GM12878 (cell line): ENCODE results near the gene EPHA8. TPM values are rescaled to one million over a fixed set of nuclear protein-coding genes. Genes with fewer than 3 reads are reported as not detected.

ENCODE experiments used
- ATAC-seq: fragments of 200-7000 bp; cut with Tn5 transposase; 3 replicates; pipeline ENCODE4 v1.9.1; 2020; ENCODE audit warnings: mild to moderate bottlenecking, moderate library complexity
- BruUV-seq: library from RNA; stranded (reverse); fragments of 400-500 nt; replicated peaks from 2 replicates; lab custom pipeline; 2021; lab: Mats Ljungman, UMichigan
- CTCF ChIA-PET: fragments of 300-600 bp; sonication (Branson Sonifier 250); formaldehyde crosslinking; extraction: SDS; loops from one replicate; lab custom pipeline; 2021; ENCODE audit warnings: inconsistent platforms; lab: Yijun Ruan, JAX
- POLR2A ChIA-PET: fragments of 350-600 bp; formaldehyde crosslinking; extraction: SDS; loops from one replicate; lab custom pipeline; 2021; ENCODE audit warnings: inconsistent platforms; lab: Charles Lee
- RAD21 ChIA-PET: fragments of 300-600 bp; sonication (Branson Sonifier 250); formaldehyde crosslinking; loops from one replicate; lab custom pipeline; 2023; ENCODE audit warnings: antibody characterized with exemption; ENCODE audit not compliant: unreplicated experiment; lab: Charles Lee
- SMC1A ChIA-PET: fragments of 300-600 bp; sonication (Branson Sonifier 250); formaldehyde crosslinking; loops from one replicate; lab custom pipeline; 2023; ENCODE audit not compliant: unreplicated experiment, uncharacterized antibody; lab: Charles Lee
- DNase-seq: peaks from one replicate; pipeline ENCODE4 v3.0.0-alpha.2; 2011; ENCODE audit warnings: low read depth, low spot score
- FAIRE-seq: peaks from 3 replicates; lab custom pipeline; 2011; peaks lifted over from hg19 to GRCh38; lab: Jason Lieb, UNC
- H2AFZ ChIP-seq: 2 replicates; pipeline ENCODE4 v1.6.0; 2011; ENCODE audit warnings: low read depth, low read length, control low read depth; ENCODE audit not compliant: control insufficient read depth
- H3K27ac ChIP-seq: 2 replicates; pipeline ENCODE4 v1.5.1; 2011; ENCODE audit warnings: control low read depth; ENCODE audit not compliant: control insufficient read depth, insufficient read depth
- H3K27me3 ChIP-seq, 2 experiments: replicated peaks in 1 of 2; 2 replicates each; pipeline versions ENCODE4 v1.6.0 to v1.6.1; 2011; ENCODE audit warnings: low read length in 1 of 2; ENCODE audit not compliant: control insufficient read depth in 2 of 2, insufficient read depth in 2 of 2
- H3K36me3 ChIP-seq, 2 experiments: 2 replicates each; pipeline ENCODE4 v1.5.1; 2011; ENCODE audit warnings: low read length in 1 of 2; ENCODE audit not compliant: control insufficient read depth in 2 of 2, insufficient read depth in 2 of 2
- H3K4me1 ChIP-seq: 2 replicates; pipeline ENCODE4 v1.6.1; 2011; ENCODE audit warnings: mild to moderate bottlenecking, low read length, moderate library complexity, mixed read lengths; ENCODE audit not compliant: control insufficient read depth, insufficient read depth
- H3K4me2 ChIP-seq: 2 replicates; pipeline ENCODE4 v1.6.0; 2011; ENCODE audit warnings: control low read depth; ENCODE audit not compliant: control insufficient read depth, insufficient read depth
- H3K4me3 ChIP-seq: fragments of 200-600 bp; sonication (generic); 2 replicates; pipeline ENCODE4 v1.5.1; 2016
- H3K79me2 ChIP-seq: 2 replicates; pipeline ENCODE4 v1.6.0; 2011; ENCODE audit warnings: low read length; ENCODE audit not compliant: control insufficient read depth, insufficient read depth
- H3K9ac ChIP-seq: 2 replicates; pipeline ENCODE4 v1.8.0; 2011; ENCODE audit warnings: low read length, control low read depth, mixed read lengths; ENCODE audit not compliant: control insufficient read depth, insufficient read depth
- H3K9me3 ChIP-seq: replicated peaks from 3 replicates; pipeline ENCODE4 v1.5.1; 2011; ENCODE audit warnings: mild to moderate bottlenecking, low read length; ENCODE audit not compliant: control insufficient read depth, insufficient read depth
- H4K20me1 ChIP-seq: 2 replicates; pipeline ENCODE4 v1.6.0; 2011; ENCODE audit not compliant: control insufficient read depth, insufficient read depth
- BCLAF1 ChIP-seq: fragments of 450-650 bp; IDR thresholded peaks from 2 replicates; pipeline ENCODE4 v1.6.1; 2017; ENCODE audit warnings: antibody characterized with exemption, mild to moderate bottlenecking, moderate library complexity
- BMI1 ChIP-seq: fragments of 450-650 bp; IDR thresholded peaks from 2 replicates; pipeline ENCODE4 v1.6.1; 2016; ENCODE audit warnings: mild to moderate bottlenecking, moderate library complexity, borderline replicate concordance
- E2F8 ChIP-seq: fragments of 450-650 bp; IDR thresholded peaks from 2 replicates; pipeline ENCODE4 v1.6.1; 2018; ENCODE audit warnings: mild to moderate bottlenecking, low read depth, moderate library complexity; ENCODE audit not compliant: partially characterized antibody
- ESRRA ChIP-seq: IDR thresholded peaks from 2 replicates; pipeline ENCODE4 v1.6.1; 2012; ENCODE audit warnings: mild to moderate bottlenecking, low read length, improper control_type of control experiment
- HDAC2 ChIP-seq: fragments of 200-600 bp; sonication (generic); IDR thresholded peaks from 2 replicates; pipeline ENCODE4 v1.6.1; 2017
- HDGF ChIP-seq: fragments of 450-650 bp; IDR thresholded peaks from 2 replicates; pipeline ENCODE4 v1.6.1; 2016; ENCODE audit warnings: antibody characterized with exemption
- MAX ChIP-seq: IDR thresholded peaks from 2 replicates; pipeline ENCODE4 v1.6.1; 2012; ENCODE audit warnings: low read depth, low read length, improper control_type of control experiment
- NFXL1 ChIP-seq: fragments of 450-650 bp; IDR thresholded peaks from 2 replicates; pipeline ENCODE4 v1.6.1; 2017; ENCODE audit warnings: antibody characterized with exemption, mild to moderate bottlenecking, borderline replicate concordance
- PML ChIP-seq: IDR thresholded peaks from 2 replicates; pipeline ENCODE4 v1.6.1; 2012; ENCODE audit warnings: low read length, inconsistent platforms
- RCOR1 ChIP-seq: conservative IDR thresholded peaks from 2 replicates; pipeline ENCODE4 v1.6.1; 2012; ENCODE audit warnings: low read depth, low read length, improper control_type of control experiment
- SPI1 ChIP-seq: IDR thresholded peaks from 2 replicates; pipeline ENCODE4 v1.6.1; 2011; ENCODE audit warnings: low read depth, mild to moderate bottlenecking, low read length, moderate library complexity, borderline replicate concordance; ENCODE audit not compliant: insufficient read depth
- SUPT20H ChIP-seq: IDR thresholded peaks from 2 replicates; pipeline ENCODE4 v1.6.1; 2011; ENCODE audit warnings: low read depth, mild to moderate bottlenecking, low read length, moderate library complexity, borderline replicate concordance; ENCODE audit not compliant: control insufficient read depth
- WGBS: methylation state at CpG from one replicate; pipeline ENCODE4 v1.1.6; 2016; ENCODE audit warnings: low lambda C conversion rate; ENCODE audit not compliant: insufficient replicate concordance, insufficient coverage; ENCODE audit errors: missing lambda C conversion rate; 5-methylcytosine and 5-hydroxymethylcytosine counted together
- in situ Hi-C: fragments of 300-500 bp; cut with MboI; formaldehyde crosslinking; loops from 9 replicates; pipeline ENCODE4 v1.14.3; 2018; ENCODE audit warnings: mixed read lengths
- intact Hi-C: fragments of 100-400 bp; cut with micrococcal nuclease; formaldehyde crosslinking; loops from one replicate; pipeline ENCODE4 v1.14.2; 2022; ENCODE audit not compliant: unreplicated experiment
- polyA plus RNA-seq, 11 experiments: library from polyadenylated mRNA; depleted of rRNA in 4 of 11; unstranded in 6 of 11; stranded (reverse) in 5 of 11; fragments of >200 nt; fragmentation: Nextera tagmentation in 4 of 11; fragmentation: Illumina TruSeq in 1 of 11; extraction: Ambion mirVana in 4 of 11; extraction: Trizol in 1 of 11; gene quantifications; 1 replicate in 1 of 11; 2 replicates in 10 of 11; pipeline versions ENCODE4 v1.2.1 to v1.2.3, GENCODE V29; 2011 to 2016; ENCODE audit warnings: inconsistent platforms in 2 of 11, missing spikeins in 2 of 11, low read depth in 1 of 11
- total RNA-seq, 4 experiments: library from RNA; depleted of rRNA in 3 of 4; stranded (reverse); fragments of >200 nt in 3 of 4; fragmentation: Illumina TruSeq in 1 of 4; extraction: Trizol in 1 of 4; gene quantifications; 2 replicates each; pipeline versions ENCODE4 v1.2.1 to v1.2.3, GENCODE V29; 2013 to 2021
- TF ChIP-seq, protein P1 (sequence below): fragments of 450-650 bp; formaldehyde crosslinking; IDR thresholded peaks from 2 replicates; pipeline ENCODE4 v1.5.0; 2022; ENCODE audit warnings: mild to moderate bottlenecking, missing genetic modification characterization

Gene EPHA8
- total and polyA plus RNA-seq, 10 of the 15 experiments (the other 5 are each of a cell fraction or from before 2014, with no cell fraction given), result not detected

DNA sequence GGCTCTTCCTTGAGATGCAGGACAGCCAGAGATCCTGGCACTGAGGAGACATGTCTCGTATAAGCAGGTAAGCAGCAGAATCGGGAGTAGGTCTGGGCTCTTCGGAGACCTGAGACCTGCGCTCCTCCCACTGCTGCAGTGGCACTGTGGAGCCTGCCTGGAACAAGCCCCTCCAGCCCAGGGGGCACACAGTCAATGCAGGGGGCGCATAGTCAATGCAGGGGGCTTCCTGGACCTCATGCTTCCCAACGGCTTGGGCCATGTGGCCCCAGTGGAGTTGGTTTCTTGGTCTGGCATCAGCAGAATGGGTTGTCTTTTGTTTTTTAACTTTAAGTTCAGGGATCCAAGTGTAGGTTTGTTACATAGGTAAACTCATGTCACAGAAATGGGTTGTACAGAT, 27.9 kb upstream of the EPHA8 start:
- Histone ChIP-seq H2AFZ (no peak overlapping the region), H3K9me3 (no peaks in the 10 kb centered on the region), H4K20me1 (no peaks in the 10 kb centered on the region), H3K27ac (no peak overlapping the region), H3K4me3 (no peak overlapping the region), H3K9ac (no peak overlapping the region), H3K4me1 (no peaks in the 10 kb centered on the region), H3K79me2 (no peaks in the 10 kb centered on the region), H3K36me3 (no peaks in the 10 kb centered on the region; a peak in 1 of 4 replicates), H3K27me3 (no peaks in the 10 kb centered on the region), H3K4me2 (no peak overlapping the region)
- intact Hi-C loops (no loop called here), in situ Hi-C loops (no loop called here)
- TF ChIP-seq ESRRA, result no peak
- TF ChIP-seq PML, result no peak
- TF ChIP-seq SUPT20H, result no peak
- TF ChIP-seq HDGF, result no peak
- no peak for TF ChIP-seq BCLAF1
- no peak for TF ChIP-seq MAX
- no peak for TF ChIP-seq NFXL1
- TF ChIP-seq RCOR1, result no peak
- no peak for TF ChIP-seq BMI1
- no peak for TF ChIP-seq SPI1
- TF ChIP-seq, protein P1, sequence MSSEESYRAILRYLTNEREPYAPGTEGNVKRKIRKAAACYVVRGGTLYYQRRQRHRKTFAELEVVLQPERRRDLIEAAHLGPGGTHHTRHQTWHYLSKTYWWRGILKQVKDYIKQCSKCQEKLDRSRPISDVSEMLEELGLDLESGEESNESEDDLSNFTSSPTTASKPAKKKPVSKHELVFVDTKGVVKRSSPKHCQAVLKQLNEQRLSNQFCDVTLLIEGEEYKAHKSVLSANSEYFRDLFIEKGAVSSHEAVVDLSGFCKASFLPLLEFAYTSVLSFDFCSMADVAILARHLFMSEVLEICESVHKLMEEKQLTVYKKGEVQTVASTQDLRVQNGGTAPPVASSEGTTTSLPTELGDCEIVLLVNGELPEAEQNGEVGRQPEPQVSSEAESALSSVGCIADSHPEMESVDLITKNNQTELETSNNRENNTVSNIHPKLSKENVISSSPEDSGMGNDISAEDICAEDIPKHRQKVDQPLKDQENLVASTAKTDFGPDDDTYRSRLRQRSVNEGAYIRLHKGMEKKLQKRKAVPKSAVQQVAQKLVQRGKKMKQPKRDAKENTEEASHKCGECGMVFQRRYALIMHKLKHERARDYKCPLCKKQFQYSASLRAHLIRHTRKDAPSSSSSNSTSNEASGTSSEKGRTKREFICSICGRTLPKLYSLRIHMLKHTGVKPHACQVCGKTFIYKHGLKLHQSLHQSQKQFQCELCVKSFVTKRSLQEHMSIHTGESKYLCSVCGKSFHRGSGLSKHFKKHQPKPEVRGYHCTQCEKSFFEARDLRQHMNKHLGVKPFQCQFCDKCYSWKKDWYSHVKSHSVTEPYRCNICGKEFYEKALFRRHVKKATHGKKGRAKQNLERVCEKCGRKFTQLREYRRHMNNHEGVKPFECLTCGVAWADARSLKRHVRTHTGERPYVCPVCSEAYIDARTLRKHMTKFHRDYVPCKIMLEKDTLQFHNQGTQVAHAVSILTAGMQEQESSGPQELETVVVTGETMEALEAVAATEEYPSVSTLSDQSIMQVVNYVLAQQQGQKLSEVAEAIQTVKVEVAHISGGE (CRISPR knock-in tag), result no peak
- no peak for TF ChIP-seq HDAC2
- no peak for TF ChIP-seq E2F8
- CTCF ChIA-PET, result interaction anchor here (0.6 kb wide), 1 partner anchor 22 kb away, joined by 4 read pairs; no protein-coding TSS in a partner anchor
- SMC1A ChIA-PET, result no interaction called here
- POLR2A ChIA-PET, result no interaction called here
- DNase-seq (no peak), ATAC-seq (no peak), FAIRE-seq (no peak)
- RAD21 ChIA-PET, result no interaction called here
- 79% methylated on average over 6 of the region's 6 CpGs for WGBS
- BruUV-seq, result no TSS peak
